HL-60 (cell line): ENCODE data around the gene FJX1.

Experiments
- DNase-seq, 2 experiments: peaks; one replicate each; pipeline ENCODE4 v3.0.0-alpha.2; 2010 to 2020; ENCODE audit warnings: low read depth in 1 of 2, low spot score in 1 of 2
- H3K27ac ChIP-seq: fragments of 250-450 bp; sonication (Bioruptor Pico); replicated peaks from 2 replicates; pipeline ENCODE4 v1.5.1; 2020; ENCODE audit warnings: mild to moderate bottlenecking, moderate library complexity
- H3K27me3 ChIP-seq: fragments of 250-450 bp; sonication (Bioruptor Pico); 2 replicates; pipeline ENCODE4 v1.5.1; 2021; ENCODE audit warnings: mild to moderate bottlenecking, moderate library complexity; ENCODE audit not compliant: insufficient read depth, poor library complexity, severe bottlenecking
- H3K4me3 ChIP-seq: replicated peaks from 2 replicates; pipeline ENCODE4 v1.5.1; 2011; ENCODE audit warnings: mild to moderate bottlenecking, control low read depth, low read length; ENCODE audit not compliant: insufficient read depth
- CTCF ChIP-seq: IDR thresholded peaks from one replicate; pipeline ENCODE4 v1.5.1; 2011; ENCODE audit warnings: low read length, control low read depth, inconsistent platforms; ENCODE audit not compliant: insufficient read depth
- GABPA ChIP-seq: IDR thresholded peaks from 2 replicates; pipeline ENCODE4 v1.6.1; 2012; ENCODE audit warnings: low read depth
- POLR2AphosphoS5 ChIP-seq: IDR thresholded peaks from 2 replicates; pipeline ENCODE4 v1.6.1; 2012; ENCODE audit warnings: low read depth
- REST ChIP-seq: IDR thresholded peaks from 2 replicates; pipeline ENCODE4 v1.6.1; 2012; ENCODE audit warnings: low read depth; ENCODE audit not compliant: insufficient replicate concordance
- SPI1 ChIP-seq: IDR thresholded peaks from 2 replicates; pipeline ENCODE4 v1.6.1; 2012; ENCODE audit warnings: low read depth, mild to moderate bottlenecking, borderline replicate concordance

Gene FJX1

GRCh38 chr11:35626501-35626900 lies 8.2 kb downstream of the FJX1 start:
- H3K4me3 ChIP-seq, result no peak overlapping the region
- TF ChIP-seq REST (no peak), POLR2AphosphoS5 (no peak), SPI1 (no peak), CTCF (no peak), GABPA (no peak)
- no peak overlapping the region for H3K27ac ChIP-seq
- H3K27me3 ChIP-seq, result peaks cover 16% of the 10 kb centered on the region
- no peak for DNase-seq

GRCh38 chr11:35629511-35629910 lies 11.3 kb downstream of the FJX1 start:
- Histone ChIP-seq H3K4me3 (no peak overlapping the region), H3K27ac (no peak overlapping the region), H3K27me3 (peaks cover 10% of the 10 kb centered on the region)
- DNase-seq, result no peak
- TF ChIP-seq GABPA, result no peak
- TF ChIP-seq SPI1, result no peak
- no peak for TF ChIP-seq POLR2AphosphoS5
- TF ChIP-seq REST, result no peak
- TF ChIP-seq CTCF, result no peak

GRCh38 chr11:35629914-35630313 lies 11.7 kb downstream of the FJX1 start:
- peaks cover 10% of the 10 kb centered on the region for H3K27me3 ChIP-seq

More at GRCh38 chr11:35629914-35630313, 11.7 kb downstream of the FJX1 start:
- H3K27ac ChIP-seq, result no peak overlapping the region
- TF ChIP-seq GABPA (no peak), SPI1 (no peak), REST (no peak), POLR2AphosphoS5 (no peak), CTCF (no peak)
- DNase-seq, result no peak
- H3K4me3 ChIP-seq, result no peak overlapping the region
